K562 (cell line): Measurements from ENCODE around the gene NMT1. TPM values are rescaled to one million over a fixed set of nuclear protein-coding genes. Genes with fewer than 3 reads are reported as not detected.
A peak's percentile ranks its signal among the peaks of the same experiment; 100 is the strongest.

ENCODE experiments used
- AFF1 ChIP-seq, 2 experiments: fragments of 450-650 bp; IDR thresholded peaks; 2 replicates each; pipeline ENCODE4 v1.6.1; 2018; ENCODE audit warnings: mild to moderate bottlenecking in 2 of 2, low read depth in 1 of 2; ENCODE audit not compliant: partially characterized antibody in 2 of 2
- E2F6 ChIP-seq, 2 experiments: IDR thresholded peaks; 2 replicates each; pipeline ENCODE4 v1.6.1; 2011; ENCODE audit warnings: borderline replicate concordance in 1 of 2, control low read depth in 1 of 2, low read depth in 1 of 2, low read length in 1 of 2, mild to moderate bottlenecking in 1 of 2, mixed read lengths in 1 of 2, moderate library complexity in 1 of 2; ENCODE audit not compliant: insufficient read depth in 1 of 2, insufficient read length in 1 of 2, poor library complexity in 1 of 2, severe bottlenecking in 1 of 2; ENCODE audit errors: extremely low read depth in 1 of 2
- EWSR1 ChIP-seq: fragments of 450-650 bp; IDR thresholded peaks from 2 replicates; pipeline ENCODE4 v1.6.1; 2018; ENCODE audit warnings: borderline replicate concordance, mild to moderate bottlenecking, low read depth, moderate library complexity; ENCODE audit not compliant: partially characterized antibody
- HIVEP1 ChIP-seq: fragments of 250-450 bp; sonication (Bioruptor Pico); IDR thresholded peaks from 2 replicates; pipeline ENCODE4 v1.4.0; 2020; ENCODE audit warnings: mild to moderate bottlenecking
- IFI16 ChIP-seq: fragments of 250-450 bp; sonication (Bioruptor Pico); IDR thresholded peaks from 2 replicates; pipeline ENCODE4 v2.1.2; 2022; ENCODE audit warnings: mild to moderate bottlenecking, inconsistent platforms
- JUNB ChIP-seq: fragments of 450-650 bp; formaldehyde crosslinking; conservative IDR thresholded peaks from 2 replicates; pipeline ENCODE4 v1.4.0; 2020; ENCODE audit warnings: mild to moderate bottlenecking
- KAT2B ChIP-seq: IDR thresholded peaks from one replicate; pipeline ENCODE4 v1.6.1; 2012; ENCODE audit warnings: low read depth, mild to moderate bottlenecking, control low read depth, inconsistent platforms, low read length, moderate library complexity
- MEF2D ChIP-seq: conservative IDR thresholded peaks from 2 replicates; pipeline ENCODE4 v1.6.1; 2016; ENCODE audit warnings: low read depth, missing genetic modification characterization, missing compliant biosample characterization
- PHF8 ChIP-seq: fragments of 200-600 bp; sonication (generic); IDR thresholded peaks from 2 replicates; pipeline ENCODE4 v1.6.1; 2012; ENCODE audit warnings: mixed run types, mild to moderate bottlenecking, inconsistent platforms, low read length, moderate library complexity, borderline replicate concordance
- ZBTB34 ChIP-seq: fragments of 250-450 bp; sonication (Bioruptor Pico); IDR thresholded peaks from 2 replicates; pipeline ENCODE4 v1.8.0; 2021; ENCODE audit warnings: mild to moderate bottlenecking, moderate library complexity
- ZNF324 ChIP-seq: fragments of 250-450 bp; sonication (Bioruptor Pico); IDR thresholded peaks from 2 replicates; pipeline ENCODE4 v1.4.0; 2020; ENCODE audit warnings: mild to moderate bottlenecking
- polyA plus RNA-seq, 8 experiments: library from polyadenylated mRNA; depleted of rRNA in 4 of 8; stranded (reverse) in 5 of 8; unstranded in 3 of 8; fragments of >200 nt; fragmentation: Nextera tagmentation in 2 of 8; fragmentation: Illumina TruSeq in 1 of 8; extraction: Ambion mirVana in 2 of 8; extraction: Trizol in 1 of 8; gene quantifications; 2 replicates each; pipeline versions ENCODE4 v1.2.1 to v1.2.3, GENCODE V29; 2011 to 2014; ENCODE audit warnings: inconsistent platforms in 1 of 8, missing spikeins in 1 of 8
- total RNA-seq, 7 experiments: library from RNA; depleted of rRNA in 6 of 7; stranded (reverse); fragments of >200 nt in 6 of 7; fragmentation: Illumina TruSeq in 2 of 7; extraction: Trizol in 2 of 7; gene quantifications; 2 replicates each; pipeline versions ENCODE4 v1.2.1 to v1.2.3, GENCODE V29; 2011 to 2021; ENCODE audit warnings: low replicate concordance in 1 of 7
- TF ChIP-seq, protein P1 (sequence below): IDR thresholded peaks from 2 replicates; pipeline ENCODE4 v1.6.1; 2016; ENCODE audit warnings: missing genetic modification characterization, missing compliant biosample characterization
- TF ChIP-seq, protein P2 (sequence below): sonication (generic); formaldehyde crosslinking; IDR thresholded peaks from 2 replicates; pipeline ENCODE4 v1.8.0; 2022; ENCODE audit warnings: mild to moderate bottlenecking, low read depth, missing genetic modification reagents

The NMT1 gene
- total and polyA plus RNA-seq, 9 of the 15 experiments (the other 6 are each of a cell fraction or from before 2014, with no cell fraction given), result 86.7 to 569 (median 213) TPM

GRCh38 chr17:45132320-45132571 is 71.1 kb downstream of the NMT1 start, which contains the start of gene PLCD3 (continued):
- no peak for TF ChIP-seq JUNB (CRISPR knock-in tag)
- no peak for TF ChIP-seq ZBTB34 (CRISPR knock-in tag)
- peak; percentile 35; the same call in 1 of the 2 replicates for TF ChIP-seq PHF8
- TF ChIP-seq EWSR1, result no peak
- TF ChIP-seq, protein P1, sequence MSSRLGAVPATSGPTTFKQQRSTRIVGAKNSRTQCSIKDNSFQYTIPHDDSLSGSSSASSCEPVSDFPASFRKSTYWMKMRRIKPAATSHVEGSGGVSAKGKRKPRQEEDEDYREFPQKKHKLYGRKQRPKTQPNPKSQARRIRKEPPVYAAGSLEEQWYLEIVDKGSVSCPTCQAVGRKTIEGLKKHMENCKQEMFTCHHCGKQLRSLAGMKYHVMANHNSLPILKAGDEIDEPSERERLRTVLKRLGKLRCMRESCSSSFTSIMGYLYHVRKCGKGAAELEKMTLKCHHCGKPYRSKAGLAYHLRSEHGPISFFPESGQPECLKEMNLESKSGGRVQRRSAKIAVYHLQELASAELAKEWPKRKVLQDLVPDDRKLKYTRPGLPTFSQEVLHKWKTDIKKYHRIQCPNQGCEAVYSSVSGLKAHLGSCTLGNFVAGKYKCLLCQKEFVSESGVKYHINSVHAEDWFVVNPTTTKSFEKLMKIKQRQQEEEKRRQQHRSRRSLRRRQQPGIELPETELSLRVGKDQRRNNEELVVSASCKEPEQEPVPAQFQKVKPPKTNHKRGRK, result no peak
- no peak for TF ChIP-seq MEF2D (tag)
- TF ChIP-seq KAT2B, result no peak
- TF ChIP-seq AFF1 (IDR thresholded peaks at IDR 0.05; ENCODE audit: low read depth in 1 of 2, partially characterized antibody in 2 of 2), result no peak
- no peak for TF ChIP-seq HIVEP1 (CRISPR knock-in tag)
- TF ChIP-seq ZNF324 (CRISPR knock-in tag), result no peak
- TF ChIP-seq IFI16 (CRISPR knock-in tag), result no peak
- TF ChIP-seq, protein P2, sequence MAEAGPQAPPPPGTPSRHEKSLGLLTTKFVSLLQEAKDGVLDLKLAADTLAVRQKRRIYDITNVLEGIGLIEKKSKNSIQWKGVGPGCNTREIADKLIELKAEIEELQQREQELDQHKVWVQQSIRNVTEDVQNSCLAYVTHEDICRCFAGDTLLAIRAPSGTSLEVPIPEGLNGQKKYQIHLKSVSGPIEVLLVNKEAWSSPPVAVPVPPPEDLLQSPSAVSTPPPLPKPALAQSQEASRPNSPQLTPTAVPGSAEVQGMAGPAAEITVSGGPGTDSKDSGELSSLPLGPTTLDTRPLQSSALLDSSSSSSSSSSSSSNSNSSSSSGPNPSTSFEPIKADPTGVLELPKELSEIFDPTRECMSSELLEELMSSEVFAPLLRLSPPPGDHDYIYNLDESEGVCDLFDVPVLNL, result no peak
- peak in 1 of 2 experiments; percentile 54 for TF ChIP-seq E2F6 (IDR thresholded peaks at IDR 0.05; ENCODE audit: borderline replicate concordance in 1 of 2, extremely low read depth in 1 of 2, insufficient read depth in 1 of 2, insufficient read length in 1 of 2, low read depth in 1 of 2, low read length in 1 of 2, poor library complexity in 1 of 2, severe bottlenecking in 1 of 2)
